HG02610 (cell line): ENCODE results near the gene TPP2.

ENCODE experiments used
- ATAC-seq: cut with Tn5 transposase; IDR thresholded peaks from one replicate; pipeline ENCODE4 v1.9.1; 2021; ENCODE audit warnings: mild to moderate bottlenecking, moderate library complexity; ENCODE audit not compliant: unreplicated experiment

Gene TPP2

GRCh38 chr13:102690883-102691282 lies 94.1 kb downstream of the TPP2 start:
- ATAC-seq: no peak

GRCh38 chr13:102692491-102692826 lies 95.7 kb downstream of the TPP2 start:
- no peak for ATAC-seq

- no peak for ATAC-seq
These were observed 96.5 kb downstream of the TPP2 start for GRCh38 chr13:102693250-102693649.

GRCh38 chr13:102693776-102694175 lies 97.0 kb downstream of the TPP2 start:
- ATAC-seq: no peak

GRCh38 chr13:102694937-102695336 lies 98.2 kb downstream of the TPP2 start, which contains the start of gene METTL21C:
METTL21C (minus strand) TSS chr13:102695044; CDS start chr13:102694498, 546 bp downstream.
- no peak for ATAC-seq

- no peak for ATAC-seq
These were observed 99.7 kb downstream of the TPP2 start for GRCh38 chr13:102696465-102696864.

GRCh38 chr13:102697264-102697663 lies 100.5 kb downstream of the TPP2 start:
- ATAC-seq: no peak

GRCh38 chr13:102697929-102698648 lies 101.3 kb downstream of the TPP2 start:
- no peak for ATAC-seq

GRCh38 chr13:102698649-102698980 lies 101.8 kb downstream of the TPP2 start:
- no peak for ATAC-seq

- ATAC-seq: no peak
These were observed 102.7 kb downstream of the TPP2 start for GRCh38 chr13:102699504-102699903.

GRCh38 chr13:102700088-102701031 lies 103.6 kb downstream of the TPP2 start:
- ATAC-seq: no peak

- ATAC-seq: no peak
These were observed 104.5 kb downstream of the TPP2 start for GRCh38 chr13:102701331-102701730.

- no peak for ATAC-seq
These were observed 106.4 kb downstream of the TPP2 start for GRCh38 chr13:102702965-102703725.

- ATAC-seq: no peak
These were observed 106.9 kb downstream of the TPP2 start for GRCh38 chr13:102703726-102704035.

GRCh38 chr13:102704238-102705058 lies 107.7 kb downstream of the TPP2 start:
- no peak for ATAC-seq

- ATAC-seq: no peak
These were observed 110.7 kb downstream of the TPP2 start for GRCh38 chr13:102707467-102707866.

- ATAC-seq: no peak
These were observed 111.4 kb downstream of the TPP2 start for GRCh38 chr13:102708211-102708610.

GRCh38 chr13:102708991-102709390 lies 112.2 kb downstream of the TPP2 start:
- no peak for ATAC-seq

GRCh38 chr13:102709536-102709935 lies 112.8 kb downstream of the TPP2 start:
- ATAC-seq: no peak

- no peak for ATAC-seq
These were observed 113.5 kb downstream of the TPP2 start for GRCh38 chr13:102710261-102710679.

GRCh38 chr13:102715447-102715846 lies 118.7 kb downstream of the TPP2 start:
- ATAC-seq: no peak
